Ishikawa (cell line): ENCODE measurements around the gene HCN4.

Experiments used
- CEBPB ChIP-seq: IDR thresholded peaks from 2 replicates; pipeline ENCODE4 v1.6.1; 2012
- CREB1 ChIP-seq: IDR thresholded peaks from 2 replicates; pipeline ENCODE4 v1.6.1; 2012; ENCODE audit warnings: low read depth
- EGR1 ChIP-seq: IDR thresholded peaks from 2 replicates; pipeline ENCODE4 v1.6.1; 2012
- EP300 ChIP-seq: IDR thresholded peaks from 2 replicates; pipeline ENCODE4 v1.6.1; 2012; ENCODE audit warnings: borderline replicate concordance
- FOXM1 ChIP-seq: IDR thresholded peaks from 2 replicates; pipeline ENCODE4 v1.6.1; 2012; ENCODE audit warnings: low read depth, borderline replicate concordance
- NFIC ChIP-seq: IDR thresholded peaks from 2 replicates; pipeline ENCODE4 v1.6.1; 2012
- RAD21 ChIP-seq: IDR thresholded peaks from 2 replicates; pipeline ENCODE4 v1.6.1; 2012; ENCODE audit warnings: low read depth
- TAF1 ChIP-seq: IDR thresholded peaks from 2 replicates; pipeline ENCODE4 v1.6.1; 2012; ENCODE audit warnings: low read depth, mild to moderate bottlenecking
- TCF12 ChIP-seq: IDR thresholded peaks from 2 replicates; pipeline ENCODE4 v1.6.1; 2012; ENCODE audit warnings: low read depth
- TEAD4 ChIP-seq: IDR thresholded peaks from 2 replicates; pipeline ENCODE4 v1.6.1; 2012
- YY1 ChIP-seq: IDR thresholded peaks from 2 replicates; pipeline ENCODE4 v1.6.1; 2012; ENCODE audit warnings: low read depth
- ZBTB7A ChIP-seq: IDR thresholded peaks from 2 replicates; pipeline ENCODE4 v1.6.1; 2012; ENCODE audit warnings: low read depth
- TF ChIP-seq, protein P1 (sequence below): IDR thresholded peaks from 2 replicates; pipeline ENCODE4 v1.6.1; 2012
- TF ChIP-seq, protein P2 (sequence below): IDR thresholded peaks from 2 replicates; pipeline ENCODE4 v1.6.1; 2012; ENCODE audit warnings: low read depth, mild to moderate bottlenecking

DNA sequence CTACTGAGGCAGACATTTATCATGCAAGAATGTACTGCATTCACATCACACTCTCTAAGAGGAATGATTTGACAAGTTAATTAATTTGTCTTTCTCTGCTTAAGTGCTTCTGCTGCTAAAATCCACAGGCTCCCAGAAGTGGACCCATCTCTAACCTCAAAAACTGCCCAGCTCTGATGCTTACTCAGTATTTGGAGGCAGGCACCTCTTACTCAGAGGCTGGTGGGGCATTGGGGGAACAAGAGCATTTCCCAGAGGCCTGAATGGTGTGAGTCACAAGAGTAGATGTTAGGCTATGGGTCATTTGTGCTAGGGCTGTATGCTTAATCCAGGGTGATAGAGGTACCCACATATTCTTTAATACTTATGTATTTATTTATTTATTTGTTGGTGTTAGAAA lies 34.4 kb upstream of the HCN4 start:
- TF ChIP-seq, protein P1, sequence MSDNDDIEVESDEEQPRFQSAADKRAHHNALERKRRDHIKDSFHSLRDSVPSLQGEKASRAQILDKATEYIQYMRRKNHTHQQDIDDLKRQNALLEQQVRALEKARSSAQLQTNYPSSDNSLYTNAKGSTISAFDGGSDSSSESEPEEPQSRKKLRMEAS, result no peak
- TF ChIP-seq TAF1 (no peak), NFIC (no peak), TCF12 (no peak), EP300 (no peak), YY1 (no peak), TEAD4 (no peak), RAD21 (no peak), CREB1 (no peak), ZBTB7A (no peak), CEBPB (no peak), EGR1 (no peak), FOXM1 (no peak)
- TF ChIP-seq, protein P2, sequence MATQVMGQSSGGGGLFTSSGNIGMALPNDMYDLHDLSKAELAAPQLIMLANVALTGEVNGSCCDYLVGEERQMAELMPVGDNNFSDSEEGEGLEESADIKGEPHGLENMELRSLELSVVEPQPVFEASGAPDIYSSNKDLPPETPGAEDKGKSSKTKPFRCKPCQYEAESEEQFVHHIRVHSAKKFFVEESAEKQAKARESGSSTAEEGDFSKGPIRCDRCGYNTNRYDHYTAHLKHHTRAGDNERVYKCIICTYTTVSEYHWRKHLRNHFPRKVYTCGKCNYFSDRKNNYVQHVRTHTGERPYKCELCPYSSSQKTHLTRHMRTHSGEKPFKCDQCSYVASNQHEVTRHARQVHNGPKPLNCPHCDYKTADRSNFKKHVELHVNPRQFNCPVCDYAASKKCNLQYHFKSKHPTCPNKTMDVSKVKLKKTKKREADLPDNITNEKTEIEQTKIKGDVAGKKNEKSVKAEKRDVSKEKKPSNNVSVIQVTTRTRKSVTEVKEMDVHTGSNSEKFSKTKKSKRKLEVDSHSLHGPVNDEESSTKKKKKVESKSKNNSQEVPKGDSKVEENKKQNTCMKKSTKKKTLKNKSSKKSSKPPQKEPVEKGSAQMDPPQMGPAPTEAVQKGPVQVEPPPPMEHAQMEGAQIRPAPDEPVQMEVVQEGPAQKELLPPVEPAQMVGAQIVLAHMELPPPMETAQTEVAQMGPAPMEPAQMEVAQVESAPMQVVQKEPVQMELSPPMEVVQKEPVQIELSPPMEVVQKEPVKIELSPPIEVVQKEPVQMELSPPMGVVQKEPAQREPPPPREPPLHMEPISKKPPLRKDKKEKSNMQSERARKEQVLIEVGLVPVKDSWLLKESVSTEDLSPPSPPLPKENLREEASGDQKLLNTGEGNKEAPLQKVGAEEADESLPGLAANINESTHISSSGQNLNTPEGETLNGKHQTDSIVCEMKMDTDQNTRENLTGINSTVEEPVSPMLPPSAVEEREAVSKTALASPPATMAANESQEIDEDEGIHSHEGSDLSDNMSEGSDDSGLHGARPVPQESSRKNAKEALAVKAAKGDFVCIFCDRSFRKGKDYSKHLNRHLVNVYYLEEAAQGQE, result no peak
